RWPE1 (cell line): ENCODE results near the gene GLP2R.

ENCODE experiments used
- CTCF ChIA-PET: fragments of 350-600 bp; sonication (Branson Sonifier 250); formaldehyde crosslinking; extraction: SDS; loops from one replicate; lab custom pipeline; 2021; lab: Yijun Ruan, JAX
- POLR2A ChIA-PET: fragments of 400-600 bp; formaldehyde crosslinking; extraction: SDS; loops from one replicate; lab custom pipeline; 2020; ENCODE audit warnings: antibody characterized with exemption; ENCODE audit not compliant: low non-redundant PET; lab: Yijun Ruan, JAX
- DNase-seq: peaks from one replicate; pipeline ENCODE4 v3.0.0; 2012; ENCODE audit warnings: low spot score
- H3K27ac ChIP-seq: fragments of 450-650 bp; 2 replicates; pipeline ENCODE4 v1.5.1; 2017
- CTCF ChIP-seq: fragments of 450-650 bp; conservative IDR thresholded peaks from 2 replicates; pipeline ENCODE4 v1.5.1; 2017; ENCODE audit warnings: low read depth, mild to moderate bottlenecking

The GLP2R gene

GRCh38 chr17:9925457-9925856, 99.7 kb downstream of the GLP2R start:
- ChIA-PET CTCF (interaction anchor here (0.6 to 2.7 kb wide), 9 partner anchors 9 to 693 kb away, joined by 3 to 15 read pairs (median 3); no protein-coding TSS in a partner anchor), POLR2A (interaction anchor here (0.6 kb wide), 2 partner anchors 26 to 381 kb away, joined by 4 to 7 read pairs; no protein-coding TSS in a partner anchor)
- no peak overlapping the region for H3K27ac ChIP-seq
- no peak for TF ChIP-seq CTCF
- no peak for DNase-seq

DNA sequence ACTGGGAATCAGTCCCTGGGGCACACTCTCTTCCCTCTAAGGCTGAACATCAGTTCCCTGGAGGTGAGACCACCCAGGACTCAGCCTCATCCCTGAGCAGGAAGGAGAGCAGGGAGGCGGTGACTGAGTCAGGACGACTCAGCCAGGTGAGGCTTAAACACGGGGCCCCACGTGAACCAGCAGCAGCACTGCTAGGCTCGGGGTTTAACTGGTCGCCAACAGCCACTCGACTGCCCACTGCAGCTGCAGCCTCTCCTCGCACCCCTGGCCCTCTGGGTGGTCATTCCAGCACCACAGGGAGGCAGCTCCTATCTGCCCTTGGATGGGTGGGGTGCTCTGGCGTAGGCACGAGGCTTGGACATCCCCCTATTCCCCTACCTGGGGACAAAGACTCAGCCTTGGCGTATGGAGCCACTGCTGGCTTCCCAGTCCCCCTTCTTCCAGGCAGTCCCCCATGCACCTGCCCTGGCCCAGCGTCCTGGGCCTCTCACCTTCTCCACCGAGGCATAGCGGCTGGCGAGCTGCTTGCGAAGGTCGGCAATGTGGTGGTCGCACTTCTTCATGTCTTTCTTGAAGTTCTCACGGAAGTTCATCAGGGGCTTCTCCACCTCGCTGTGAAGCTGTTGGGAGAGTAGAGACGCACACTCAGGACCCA, 100.6 kb downstream of the GLP2R start:
- no peak for DNase-seq
- H3K27ac ChIP-seq: no peak overlapping the region
- POLR2A ChIA-PET: no interaction called here
- CTCF ChIA-PET: interaction anchor here (0.6 to 2.7 kb wide), 5 partner anchors 31 to 1512 kb away, joined by 3 to 15 read pairs (median 4); no protein-coding TSS in a partner anchor
- no peak for TF ChIP-seq CTCF

GRCh38 chr17:9928601-9929333, 103.0 kb downstream of the GLP2R start:
- H3K27ac ChIP-seq: no peak overlapping the region
- DNase-seq: peak; percentile 59
- CTCF ChIA-PET: interaction anchor here (0.5 to 1.5 kb wide), 10 partner anchors 11 to 690 kb away, joined by 3 to 12 read pairs (median 4); no protein-coding TSS in a partner anchor
- 0 out of 2 replicates have a peak, but pooled peaks have one; percentile 19 for TF ChIP-seq CTCF
- POLR2A ChIA-PET: no interaction called here

GRCh38 chr17:9929871-9930270, 104.1 kb downstream of the GLP2R start:
- no peak for TF ChIP-seq CTCF
- ChIA-PET CTCF (interaction anchor here (1.0 to 1.5 kb wide), 2 partner anchors 185 to 202 kb away, joined by 3 to 7 read pairs; no protein-coding TSS in a partner anchor), POLR2A (no interaction called here)
- H3K27ac ChIP-seq: no peak overlapping the region
- no peak for DNase-seq

DNA sequence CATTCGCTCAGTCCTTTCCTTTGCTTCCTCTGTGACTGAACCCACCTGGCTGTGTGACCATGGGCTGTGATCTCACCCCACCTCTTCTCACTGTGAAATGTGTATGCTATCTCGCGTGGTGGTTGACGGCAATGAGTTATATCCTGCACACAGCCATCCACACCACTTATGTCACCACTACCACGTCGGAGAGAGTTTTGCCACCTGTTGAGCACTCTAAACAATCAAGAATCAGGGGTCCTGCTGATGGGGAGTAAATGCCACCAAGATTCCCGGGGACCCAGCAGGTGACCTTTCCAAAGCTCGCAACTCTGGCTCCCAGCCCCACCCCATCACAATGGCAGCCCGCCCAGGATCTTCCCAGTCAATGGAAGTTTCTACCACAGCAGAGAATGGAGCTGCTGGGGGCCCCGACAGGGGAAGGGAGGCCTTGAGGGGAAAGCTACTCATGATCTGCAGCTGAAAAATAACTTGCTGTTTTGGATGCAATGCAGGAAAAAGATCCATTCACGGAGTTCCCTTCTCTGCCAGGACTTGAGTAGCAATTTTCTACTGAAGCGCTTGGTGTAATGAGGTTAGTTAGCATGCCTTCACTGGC, 105.5 kb downstream of the GLP2R start:
- CTCF ChIA-PET: interaction anchor here (0.7 kb wide), 2 partner anchors 37 to 686 kb away, joined by 4 to 5 read pairs; no protein-coding TSS in a partner anchor
- POLR2A ChIA-PET: no interaction called here

More for the DNA sequence above, 105.5 kb downstream of the GLP2R start:
- no peak for TF ChIP-seq CTCF
- no peak for DNase-seq
- no peak overlapping the region for H3K27ac ChIP-seq
